ENCODE data around the gene GSDME.

The GSDME gene

GRCh38 chr7:24769851-24770250 lies 12.6 kb upstream of the GSDME start:
- no peak for DNase-seq (ENCODE audit: low spot score)

GRCh38 chr7:24769014-24769830 lies 12.0 kb upstream of the GSDME start:
- no peak for DNase-seq (ENCODE audit: low spot score)

GRCh38 chr7:24767878-24768569 lies 10.8 kb upstream of the GSDME start:
- no peak for DNase-seq (ENCODE audit: low spot score)

GRCh38 chr7:24764972-24765744 lies 7.9 kb upstream of the GSDME start:
- DNase-seq (ENCODE audit: low spot score), result no peak

- no peak for DNase-seq (ENCODE audit: low spot score)
These were observed 6.7 kb upstream of the GSDME start for GRCh38 chr7:24764011-24764410.

- DNase-seq (ENCODE audit: low spot score), result no peak
These were observed 6.1 kb upstream of the GSDME start for GRCh38 chr7:24763303-24763901.

- no peak for DNase-seq (ENCODE audit: low spot score)
These were observed 5.5 kb upstream of the GSDME start for GRCh38 chr7:24762771-24763170.

GRCh38 chr7:24760968-24761367 lies 3.7 kb upstream of the GSDME start:
- no peak for DNase-seq (ENCODE audit: low spot score)

GRCh38 chr7:24756545-24757352 lies 515 bp downstream of the GSDME start:
- DNase-seq (ENCODE audit: low spot score), result no peak

GRCh38 chr7:24755541-24756407 lies 1.5 kb downstream of the GSDME start:
- no peak for DNase-seq (ENCODE audit: low spot score)

- no peak for DNase-seq (ENCODE audit: low spot score)
These were observed 2.3 kb downstream of the GSDME start for GRCh38 chr7:24754906-24755506.

- DNase-seq (ENCODE audit: low spot score), result no peak
These were observed 5.0 kb downstream of the GSDME start for GRCh38 chr7:24752073-24752800.

GRCh38 chr7:24751484-24751883 lies 5.8 kb downstream of the GSDME start:
- no peak for DNase-seq (ENCODE audit: low spot score)

- no peak for DNase-seq (ENCODE audit: low spot score)
These were observed 6.7 kb downstream of the GSDME start for GRCh38 chr7:24750441-24751055.

- DNase-seq (ENCODE audit: low spot score), result no peak
These were observed 8.7 kb downstream of the GSDME start for GRCh38 chr7:24748521-24748920.

- DNase-seq (ENCODE audit: low spot score), result no peak
These were observed 11.9 kb downstream of the GSDME start for GRCh38 chr7:24745355-24745754.

- DNase-seq (ENCODE audit: low spot score), result no peak
These were observed 13.8 kb downstream of the GSDME start for GRCh38 chr7:24743471-24743870.

GRCh38 chr7:24742506-24743162 lies 14.6 kb downstream of the GSDME start:
- DNase-seq (ENCODE audit: low spot score), result no peak

Measured in left forelimb (tissue), 1 donor.